GM12878 (cell line): Measurements from ENCODE around the gene ZNF526. TPM values are rescaled to one million over a fixed set of nuclear protein-coding genes. Genes with fewer than 3 reads are reported as not detected.

Experiments
- ATAC-seq: fragments of 200-7000 bp; cut with Tn5 transposase; 3 replicates; pipeline ENCODE4 v1.9.1; 2020; ENCODE audit warnings: mild to moderate bottlenecking, moderate library complexity
- BruUV-seq: library from RNA; stranded (reverse); fragments of 400-500 nt; replicated peaks from 2 replicates; lab custom pipeline; 2021; lab: Mats Ljungman, UMichigan
- CTCF ChIA-PET: fragments of 300-600 bp; sonication (Branson Sonifier 250); formaldehyde crosslinking; extraction: SDS; loops from one replicate; lab custom pipeline; 2021; ENCODE audit warnings: inconsistent platforms; lab: Yijun Ruan, JAX
- POLR2A ChIA-PET: fragments of 350-600 bp; formaldehyde crosslinking; extraction: SDS; loops from one replicate; lab custom pipeline; 2021; ENCODE audit warnings: inconsistent platforms; lab: Charles Lee
- RAD21 ChIA-PET: fragments of 300-600 bp; sonication (Branson Sonifier 250); formaldehyde crosslinking; loops from one replicate; lab custom pipeline; 2023; ENCODE audit warnings: antibody characterized with exemption; ENCODE audit not compliant: unreplicated experiment; lab: Charles Lee
- SMC1A ChIA-PET: fragments of 300-600 bp; sonication (Branson Sonifier 250); formaldehyde crosslinking; loops from one replicate; lab custom pipeline; 2023; ENCODE audit not compliant: unreplicated experiment, uncharacterized antibody; lab: Charles Lee
- DNase-seq: peaks from one replicate; pipeline ENCODE4 v3.0.0-alpha.2; 2011; ENCODE audit warnings: low read depth, low spot score
- FAIRE-seq: peaks from 3 replicates; lab custom pipeline; 2011; peaks lifted over from hg19 to GRCh38; lab: Jason Lieb, UNC
- H2AFZ ChIP-seq: 2 replicates; pipeline ENCODE4 v1.6.0; 2011; ENCODE audit warnings: low read depth, low read length, control low read depth; ENCODE audit not compliant: control insufficient read depth
- H3K27ac ChIP-seq: 2 replicates; pipeline ENCODE4 v1.5.1; 2011; ENCODE audit warnings: control low read depth; ENCODE audit not compliant: control insufficient read depth, insufficient read depth
- H3K27me3 ChIP-seq, 2 experiments: replicated peaks in 1 of 2; 2 replicates each; pipeline versions ENCODE4 v1.6.0 to v1.6.1; 2011; ENCODE audit warnings: low read length in 1 of 2; ENCODE audit not compliant: control insufficient read depth in 2 of 2, insufficient read depth in 2 of 2
- H3K36me3 ChIP-seq, 2 experiments: 2 replicates each; pipeline ENCODE4 v1.5.1; 2011; ENCODE audit warnings: low read length in 1 of 2; ENCODE audit not compliant: control insufficient read depth in 2 of 2, insufficient read depth in 2 of 2
- H3K4me1 ChIP-seq: 2 replicates; pipeline ENCODE4 v1.6.1; 2011; ENCODE audit warnings: mild to moderate bottlenecking, low read length, moderate library complexity, mixed read lengths; ENCODE audit not compliant: control insufficient read depth, insufficient read depth
- H3K4me2 ChIP-seq: 2 replicates; pipeline ENCODE4 v1.6.0; 2011; ENCODE audit warnings: control low read depth; ENCODE audit not compliant: control insufficient read depth, insufficient read depth
- H3K4me3 ChIP-seq: fragments of 200-600 bp; sonication (generic); 2 replicates; pipeline ENCODE4 v1.5.1; 2016
- H3K79me2 ChIP-seq: 2 replicates; pipeline ENCODE4 v1.6.0; 2011; ENCODE audit warnings: low read length; ENCODE audit not compliant: control insufficient read depth, insufficient read depth
- H3K9ac ChIP-seq: 2 replicates; pipeline ENCODE4 v1.8.0; 2011; ENCODE audit warnings: low read length, control low read depth, mixed read lengths; ENCODE audit not compliant: control insufficient read depth, insufficient read depth
- H3K9me3 ChIP-seq: replicated peaks from 3 replicates; pipeline ENCODE4 v1.5.1; 2011; ENCODE audit warnings: mild to moderate bottlenecking, low read length; ENCODE audit not compliant: control insufficient read depth, insufficient read depth
- H4K20me1 ChIP-seq: 2 replicates; pipeline ENCODE4 v1.6.0; 2011; ENCODE audit not compliant: control insufficient read depth, insufficient read depth
- CUX1 ChIP-seq: IDR thresholded peaks from 2 replicates; pipeline ENCODE4 v1.6.1; 2012; ENCODE audit warnings: improper control_type of control experiment, low read depth, low read length; ENCODE audit not compliant: insufficient replicate concordance
- HSF1 ChIP-seq: fragments of 150-350 bp; IDR thresholded peaks from 2 replicates; pipeline ENCODE4 v1.6.1; 2014; ENCODE audit warnings: mild to moderate bottlenecking, low read depth, low read length
- KDM1A ChIP-seq: fragments of 200-600 bp; sonication (generic); IDR thresholded peaks from 2 replicates; pipeline ENCODE4 v1.6.1; 2016; ENCODE audit warnings: borderline replicate concordance
- MLLT1 ChIP-seq: fragments of 450-650 bp; IDR thresholded peaks from 2 replicates; pipeline ENCODE4 v1.6.1; 2016; ENCODE audit warnings: mild to moderate bottlenecking
- MYC ChIP-seq: IDR thresholded peaks from 2 replicates; pipeline ENCODE4 v1.6.1; 2011; ENCODE audit warnings: mild to moderate bottlenecking, low read length, moderate library complexity, inconsistent platforms; ENCODE audit not compliant: insufficient read depth, insufficient replicate concordance, insufficient read length, severe bottlenecking
- PAX8 ChIP-seq: fragments of 450-650 bp; IDR thresholded peaks from 2 replicates; pipeline ENCODE4 v1.6.1; 2017; ENCODE audit warnings: mild to moderate bottlenecking, moderate library complexity
- RAD51 ChIP-seq: fragments of 450-650 bp; IDR thresholded peaks from 2 replicates; pipeline ENCODE4 v1.6.1; 2016; ENCODE audit warnings: moderate library complexity, mild to moderate bottlenecking, inconsistent platforms
- SIX5 ChIP-seq: IDR thresholded peaks from 2 replicates; pipeline ENCODE4 v1.6.1; 2011; ENCODE audit warnings: mild to moderate bottlenecking, low read depth, low read length, moderate library complexity; ENCODE audit not compliant: severe bottlenecking
- TCF12 ChIP-seq: IDR thresholded peaks from 2 replicates; pipeline ENCODE4 v1.6.1; 2011; ENCODE audit warnings: low read depth, mild to moderate bottlenecking, low read length
- USF2 ChIP-seq: IDR thresholded peaks from 2 replicates; pipeline ENCODE4 v1.6.1; 2011; ENCODE audit warnings: low read depth, low read length, improper control_type of control experiment, borderline replicate concordance
- WGBS: methylation state at CpG from one replicate; pipeline ENCODE4 v1.1.6; 2016; ENCODE audit warnings: low lambda C conversion rate; ENCODE audit not compliant: insufficient replicate concordance, insufficient coverage; ENCODE audit errors: missing lambda C conversion rate; 5-methylcytosine and 5-hydroxymethylcytosine counted together
- in situ Hi-C: fragments of 300-500 bp; cut with MboI; formaldehyde crosslinking; loops from 9 replicates; pipeline ENCODE4 v1.14.3; 2018; ENCODE audit warnings: mixed read lengths
- intact Hi-C: fragments of 100-400 bp; cut with micrococcal nuclease; formaldehyde crosslinking; loops from one replicate; pipeline ENCODE4 v1.14.2; 2022; ENCODE audit not compliant: unreplicated experiment
- polyA plus RNA-seq, 11 experiments: library from polyadenylated mRNA; depleted of rRNA in 4 of 11; unstranded in 6 of 11; stranded (reverse) in 5 of 11; fragments of >200 nt; fragmentation: Nextera tagmentation in 4 of 11; fragmentation: Illumina TruSeq in 1 of 11; extraction: Ambion mirVana in 4 of 11; extraction: Trizol in 1 of 11; gene quantifications; 1 replicate in 1 of 11; 2 replicates in 10 of 11; pipeline versions ENCODE4 v1.2.1 to v1.2.3, GENCODE V29; 2011 to 2016; ENCODE audit warnings: inconsistent platforms in 2 of 11, missing spikeins in 2 of 11, low read depth in 1 of 11
- total RNA-seq, 4 experiments: library from RNA; depleted of rRNA in 3 of 4; stranded (reverse); fragments of >200 nt in 3 of 4; fragmentation: Illumina TruSeq in 1 of 4; extraction: Trizol in 1 of 4; gene quantifications; 2 replicates each; pipeline versions ENCODE4 v1.2.1 to v1.2.3, GENCODE V29; 2013 to 2021

The ZNF526 gene
- total and polyA plus RNA-seq, 10 of the 15 experiments (the other 5 are each of a cell fraction or from before 2014, with no cell fraction given), result 1.8 to 18.3 (median 5.5) TPM

- no peaks in the 10 kb centered on the region for H3K9me3 ChIP-seq
- H2AFZ ChIP-seq, result peak within 1 kb of the TSS; percentile 87
- ChIA-PET SMC1A (interaction anchor here (1.0 to 4.6 kb wide), 3 partner anchors 15 to 85 kb away, joined by 3 to 19 read pairs (median 4); partner anchors contain the start of gene POU2F2), RAD21 (interaction anchor here (3.5 kb wide), 1 partner anchor 25 kb away, joined by 23 read pairs; the partner anchor contains the start of gene GSK3A), CTCF (interaction anchor here (0.8 to 1.7 kb wide), 4 partner anchors 17 to 109 kb away, joined by 3 to 8 read pairs (median 4); no protein-coding TSS in a partner anchor), POLR2A (interaction anchor here (1.1 to 4.4 kb wide), 4 partner anchors 16 to 358 kb away, joined by 3 to 22 read pairs (median 6); no protein-coding TSS in a partner anchor)
- H3K79me2 ChIP-seq, result peaks cover 59% of the 10 kb centered on the region
- ATAC-seq (peak; percentile 83), FAIRE-seq (peak; percentile 93), DNase-seq (peak; percentile 96)
- H4K20me1 ChIP-seq, result no peaks in the 10 kb centered on the region
- H3K36me3 ChIP-seq, result peaks cover 0 to 8% of the 10 kb centered on the region in 2 experiments; a peak in 2 of 4 replicates
- peak within 1 kb of the TSS; percentile 71 for H3K9ac ChIP-seq
- WGBS, result 18% methylated on average over 57 of the region's 57 CpGs
- no peaks in the 10 kb centered on the region for H3K27me3 ChIP-seq
- H3K4me3 ChIP-seq, result peak within 1 kb of the TSS; percentile 94
- peak within 1 kb of the TSS; percentile 85 for H3K4me2 ChIP-seq
- H3K4me1 ChIP-seq, result peaks cover 18% of the 10 kb centered on the region
- intact Hi-C loops, result loop anchor here (2.0 kb wide), 1 partner anchor 17 kb away; no protein-coding TSS in a partner anchor
- peak within 1 kb of the TSS; percentile 78 for H3K27ac ChIP-seq
- BruUV-seq, result no TSS peak
- in situ Hi-C loops, result no loop called here
- TF ChIP-seq HSF1 (peak; percentile 96), SIX5 (no peak), KDM1A (no peak), TCF12 (0 out of 2 replicates have a peak, but pooled peaks have one; percentile 6), RAD51 (peak; percentile 32; the same call in 1 of the 2 replicates), USF2 (no peak; the same call in 1 of the 2 replicates), CUX1 (no peak), MLLT1 (no peak; the same call in 1 of the 2 replicates), PAX8 (no peak), MYC (no peak)
Measured at GRCh38 chr19:42217520-42218437, 2.3 kb upstream of the ZNF526 start, which contains the start of gene DEDD2. DEDD2 (minus strand) TSS chr19:42217677; CDS start chr19:42217007, 670 bp downstream.
